ENCODE measurements around the gene PDE11A. TPM values are rescaled to one million over a fixed set of nuclear protein-coding genes. Genes with fewer than 3 reads are reported as not detected.

The PDE11A gene
- total RNA-seq, 1 donor from 2014 or later: 1.00 TPM

DNA sequence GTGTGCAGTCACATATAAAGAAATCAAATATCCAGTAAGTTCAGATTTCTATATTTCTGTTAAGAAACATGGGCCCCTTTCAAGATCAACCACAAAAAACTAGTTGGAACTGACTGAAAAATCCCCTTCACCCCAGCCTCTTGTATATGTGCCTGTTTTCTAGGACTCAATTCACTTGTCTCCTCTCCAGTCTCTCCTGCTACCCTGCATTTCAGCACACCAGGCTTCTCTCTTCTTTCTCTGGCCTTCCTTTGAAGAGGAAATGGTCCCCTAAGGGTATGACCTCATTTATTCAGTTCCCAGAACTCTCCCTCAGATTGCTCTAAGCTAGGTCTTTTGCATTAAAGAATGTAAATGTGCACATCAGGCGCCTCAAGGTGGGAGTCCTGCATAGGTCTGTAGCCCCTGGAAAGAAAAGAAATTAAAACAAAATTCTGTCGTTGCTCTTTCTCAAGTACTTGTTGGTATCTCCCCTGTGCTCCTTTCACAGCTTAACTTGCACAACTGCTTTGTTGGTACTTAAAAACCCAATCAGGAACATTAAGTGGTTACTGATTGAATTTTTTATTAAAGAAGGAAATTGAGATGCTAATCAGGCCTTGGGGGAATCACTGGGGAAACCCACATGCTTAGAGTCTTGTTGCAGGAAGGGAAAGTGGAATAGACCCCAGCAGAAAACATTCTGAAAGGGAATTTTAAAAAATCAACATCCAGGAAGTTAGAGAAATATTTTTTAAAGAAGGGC is 401.6 kb downstream of the PDE11A start:
- DNase-seq (ENCODE audit: low spot score): no peak

DNA sequence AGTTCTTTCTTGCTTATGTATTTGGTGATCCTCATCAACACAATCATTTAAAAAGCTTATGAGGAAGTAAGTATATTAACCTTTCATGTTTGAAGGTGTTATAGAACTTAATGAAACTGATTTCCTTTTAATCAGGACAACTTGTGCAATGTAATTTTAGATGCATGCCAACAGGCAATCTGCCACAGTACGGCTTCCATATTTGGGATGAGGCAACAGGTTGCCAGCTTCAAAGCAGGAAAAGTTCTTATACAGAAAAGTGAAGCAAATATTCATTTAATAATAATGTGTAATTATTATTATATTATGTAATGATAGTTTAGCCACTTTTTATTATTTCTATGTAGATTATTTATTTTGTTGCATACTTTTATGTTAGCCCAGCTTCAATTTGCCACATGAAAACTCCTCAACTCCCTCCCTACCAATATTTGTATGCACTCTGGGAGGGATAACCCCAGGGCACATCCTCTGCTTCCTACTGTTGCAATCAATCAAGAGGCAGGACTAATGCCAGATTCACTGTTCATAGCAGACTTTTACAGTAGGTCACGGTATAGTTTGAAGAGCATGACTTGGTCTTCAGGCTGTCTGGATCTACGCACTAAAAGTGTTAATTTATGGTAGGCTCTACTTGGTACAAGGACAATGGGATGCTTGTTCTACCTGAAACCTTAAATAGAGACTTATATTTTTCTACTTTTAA is 402.8 kb downstream of the PDE11A start:
- DNase-seq (ENCODE audit: low spot score): no peak

DNA sequence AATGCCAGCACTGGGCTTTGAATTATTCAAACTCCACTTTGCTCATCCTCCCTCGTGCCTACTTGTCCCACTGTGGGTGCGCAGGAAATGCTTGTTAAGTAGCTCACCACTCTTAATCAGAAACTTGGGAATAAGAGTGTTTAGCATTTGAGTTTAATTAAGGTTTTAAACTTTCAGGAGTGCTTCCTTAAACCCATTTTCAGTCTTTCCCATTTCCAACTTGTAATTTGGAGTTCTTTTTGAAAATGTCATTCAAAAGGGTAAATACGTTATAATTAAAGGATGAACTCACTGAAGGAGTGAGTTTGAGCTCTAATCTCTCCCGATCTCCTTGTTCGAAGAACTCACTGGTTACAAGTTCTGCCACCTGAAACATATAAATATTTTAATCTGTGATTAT is 403.4 kb downstream of the PDE11A start:
- no peak for DNase-seq (ENCODE audit: low spot score)

DNA sequence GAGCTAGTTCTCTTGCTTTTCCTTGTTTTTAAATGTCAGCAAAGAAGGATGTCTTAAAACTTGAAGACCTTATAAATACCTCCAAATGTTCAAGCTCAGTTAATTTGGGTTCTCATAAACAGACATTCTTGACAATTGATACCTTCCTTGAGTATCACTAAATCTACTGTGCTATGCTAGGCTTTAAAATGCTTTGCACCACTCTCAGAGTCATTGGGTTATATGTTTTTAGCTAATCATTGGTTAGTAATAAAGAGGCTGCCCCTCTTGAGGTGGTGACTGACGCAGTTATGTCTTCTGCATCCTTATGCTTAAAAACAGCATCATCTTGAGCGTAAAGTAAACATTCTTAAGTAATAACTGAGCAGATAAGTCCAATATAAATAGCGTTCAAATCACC is 404.0 kb downstream of the PDE11A start:
- DNase-seq (ENCODE audit: low spot score): no peak

DNA sequence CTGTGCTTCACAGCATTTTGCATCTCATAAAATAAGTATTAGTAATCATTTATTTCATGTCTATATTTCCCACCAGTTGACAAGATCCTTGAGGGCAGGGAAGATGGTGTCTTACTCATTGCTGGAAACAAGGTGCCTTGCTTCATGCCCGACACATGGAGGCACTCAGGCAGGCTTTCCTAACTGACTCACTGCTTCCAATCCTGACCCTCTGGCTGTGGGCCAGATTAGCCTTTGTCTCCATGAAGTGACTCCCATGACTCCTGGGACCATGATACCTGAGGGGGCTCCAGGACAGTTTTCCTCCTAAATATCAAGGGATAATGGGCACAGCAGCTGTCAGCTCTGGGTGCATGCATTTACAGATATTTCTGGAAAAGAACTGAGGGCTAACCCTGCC is 405.0 kb downstream of the PDE11A start:
- DNase-seq (ENCODE audit: low spot score): no peak

DNA sequence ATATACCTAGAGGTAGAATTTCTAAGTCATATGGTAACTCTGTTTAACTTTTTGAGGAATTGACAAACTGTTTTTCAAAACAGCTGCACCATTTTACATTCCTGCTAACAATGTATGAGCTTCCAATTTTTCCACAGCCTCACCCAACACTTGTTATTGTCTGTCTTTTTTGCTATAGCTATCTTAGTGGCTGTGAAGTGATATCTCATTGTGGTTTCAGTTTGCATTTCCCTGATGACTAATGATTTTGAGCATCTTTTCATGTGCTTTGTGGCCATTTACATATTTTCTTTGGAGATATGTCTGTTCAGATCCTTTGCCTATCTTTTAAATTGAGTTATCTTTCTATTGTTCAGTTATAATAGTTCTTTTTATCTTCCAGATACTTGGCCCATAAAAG is 406.2 kb downstream of the PDE11A start:
- no peak for DNase-seq (ENCODE audit: low spot score)

DNA sequence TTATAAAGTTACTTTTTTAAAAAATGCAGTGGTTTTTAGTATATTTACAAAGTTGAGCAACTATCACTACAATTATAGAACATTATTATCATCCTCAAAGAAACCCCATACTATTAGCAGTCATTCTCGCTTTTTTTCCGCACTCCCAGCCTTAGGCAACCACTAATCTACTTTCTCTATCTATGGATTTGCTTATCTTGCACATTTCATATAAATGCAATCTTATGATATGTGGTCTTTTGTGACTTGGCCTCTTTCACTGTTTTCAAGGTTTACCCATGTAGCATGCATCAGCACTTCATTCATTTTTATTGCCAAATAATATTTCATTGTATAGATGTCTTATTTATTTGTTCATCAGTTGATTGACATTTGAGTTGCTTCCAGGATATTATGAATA is 406.6 kb downstream of the PDE11A start:
- no peak for DNase-seq (ENCODE audit: low spot score)

DNA sequence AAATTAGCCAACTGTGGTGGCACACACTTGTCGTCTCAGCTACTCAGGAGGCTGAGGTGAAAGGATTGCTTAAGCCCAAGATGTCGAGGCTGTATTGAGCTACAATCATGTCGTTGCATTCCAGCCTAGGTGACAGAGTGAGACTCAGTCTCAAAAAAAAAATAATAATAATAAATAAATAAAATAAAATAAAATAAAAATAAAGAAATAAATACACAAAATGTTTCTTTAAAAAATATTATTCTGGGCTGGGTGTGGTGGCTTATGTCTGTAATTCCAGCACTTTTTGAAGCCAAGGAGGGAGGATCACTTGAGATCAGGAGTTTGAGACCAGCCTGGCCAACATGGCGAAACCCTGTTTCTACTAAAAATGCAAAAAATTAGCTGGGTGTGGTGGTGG is 407.2 kb downstream of the PDE11A start:
- no peak for DNase-seq (ENCODE audit: low spot score)

DNA sequence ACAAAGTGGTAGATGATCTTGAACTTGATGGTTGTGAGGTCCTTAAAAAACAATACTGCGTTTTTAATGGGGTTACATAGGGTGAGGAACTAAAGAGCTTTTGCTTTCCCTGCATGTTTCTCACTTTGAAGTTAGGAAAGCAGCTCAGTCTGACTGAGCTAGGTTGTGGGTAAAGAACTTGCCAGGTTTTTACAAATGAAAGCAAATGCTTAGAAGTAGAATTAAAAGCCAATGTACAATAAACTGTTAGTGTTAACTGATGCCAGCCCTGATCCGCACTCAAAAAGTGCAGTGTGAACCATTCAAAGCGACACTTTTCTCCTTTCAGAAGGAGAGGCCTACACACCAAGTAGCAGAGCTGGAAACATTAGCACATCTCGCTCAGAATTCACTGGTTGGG is 409.7 kb downstream of the PDE11A start:
- DNase-seq (ENCODE audit: low spot score): no peak

DNA sequence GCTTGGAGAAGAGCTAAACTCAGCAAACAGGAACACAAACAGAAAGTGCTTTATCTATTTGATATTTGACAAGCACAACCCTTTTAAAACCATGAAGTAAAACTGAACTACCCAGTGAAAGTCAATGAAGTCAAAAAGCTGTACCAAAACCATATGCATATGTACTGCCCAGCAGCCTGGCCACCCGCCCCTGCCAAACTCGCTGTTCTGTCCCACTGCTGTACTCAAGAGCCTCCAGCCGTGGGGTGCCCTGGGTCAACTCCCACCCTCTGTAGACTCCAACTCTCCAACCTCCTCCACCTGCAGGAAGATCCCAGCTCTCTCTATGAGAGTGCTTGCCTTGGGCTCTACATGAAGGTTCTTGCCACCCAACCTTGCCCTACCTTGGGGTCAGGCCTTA is 411.8 kb downstream of the PDE11A start:
- DNase-seq (ENCODE audit: low spot score): no peak

DNA sequence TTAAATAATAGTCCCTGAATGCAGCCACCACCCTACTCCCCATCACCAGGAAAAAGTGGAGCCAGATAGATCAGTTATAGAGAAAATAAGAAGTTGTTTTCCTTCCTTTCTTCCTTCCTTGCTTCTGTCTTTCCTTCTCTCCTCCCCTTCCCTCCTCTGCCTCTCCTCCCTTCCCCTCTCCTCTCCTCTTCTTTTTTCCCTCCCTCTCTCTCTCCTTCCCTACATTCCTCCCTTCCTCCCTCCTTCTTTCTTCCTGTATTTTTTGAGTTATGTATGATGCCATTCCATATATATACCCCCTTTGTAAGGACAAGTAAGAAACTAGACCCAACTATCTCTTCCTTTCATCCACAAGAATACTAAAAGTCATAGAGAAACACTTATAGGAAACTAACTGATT is 414.3 kb downstream of the PDE11A start:
- no peak for DNase-seq (ENCODE audit: low spot score)

DNA sequence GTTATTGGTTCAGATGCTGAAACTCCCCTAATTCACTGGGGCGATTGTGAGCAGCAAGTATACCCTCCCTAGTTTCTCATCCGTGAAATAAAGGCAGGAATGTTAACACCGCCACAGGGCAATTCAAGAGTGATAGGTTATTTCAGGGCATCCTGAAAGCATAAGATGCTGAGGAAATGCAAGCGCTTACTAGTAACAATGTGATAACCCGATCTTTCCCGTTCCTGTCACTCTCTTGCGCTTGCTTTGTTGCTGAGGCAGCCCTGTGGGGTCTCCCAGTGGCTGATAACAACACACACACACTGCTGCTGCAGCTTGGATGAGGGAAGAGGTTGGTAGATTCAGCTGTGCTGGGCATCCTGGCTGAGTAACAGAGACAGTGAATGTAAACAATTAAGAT is 420.7 kb downstream of the PDE11A start:
- DNase-seq (ENCODE audit: low spot score): no peak

DNA sequence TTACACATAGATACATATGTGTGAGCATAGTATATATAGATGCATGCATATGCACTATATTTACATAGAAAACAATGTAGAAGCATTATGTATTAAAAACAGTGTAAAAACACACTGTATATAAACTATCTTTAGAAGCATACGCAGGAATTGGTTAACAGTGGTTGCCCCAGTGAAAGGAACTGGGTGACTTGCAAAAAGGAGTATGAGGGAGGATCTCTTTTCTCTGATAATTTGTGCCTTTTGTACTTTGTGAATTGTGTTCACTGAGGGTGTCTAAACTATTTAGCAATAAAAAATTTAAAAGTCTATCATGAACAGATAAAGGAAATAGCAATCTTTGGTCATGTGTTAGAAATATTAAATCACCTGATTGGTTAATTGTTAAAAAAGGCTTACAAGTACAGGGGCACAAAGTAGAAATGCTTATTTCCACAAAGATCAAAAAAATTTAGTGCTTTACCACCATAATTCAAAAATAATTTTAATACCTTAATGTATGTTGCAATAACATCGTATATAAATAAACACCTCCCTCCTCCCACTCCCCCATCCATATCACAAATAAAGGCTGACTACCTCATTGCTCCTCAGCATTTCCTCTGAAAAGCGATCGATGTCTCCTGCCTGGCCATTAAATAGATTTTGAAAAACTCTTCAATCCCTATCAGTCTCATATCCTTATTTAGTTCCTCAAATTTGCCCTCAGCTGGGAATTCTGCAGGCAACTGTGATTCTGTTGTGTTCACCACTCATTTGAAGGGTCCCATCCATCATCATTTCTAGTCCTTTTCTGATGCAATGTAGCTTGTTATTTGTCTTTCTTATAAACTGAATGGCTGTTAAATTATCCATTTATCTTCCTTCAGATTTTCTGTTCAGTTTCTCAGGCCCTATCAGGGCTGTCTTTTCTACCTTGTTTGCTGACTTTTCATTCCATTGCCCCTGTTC is 422.7 kb downstream of the PDE11A start:
- DNase-seq (ENCODE audit: low spot score): no peak

DNA sequence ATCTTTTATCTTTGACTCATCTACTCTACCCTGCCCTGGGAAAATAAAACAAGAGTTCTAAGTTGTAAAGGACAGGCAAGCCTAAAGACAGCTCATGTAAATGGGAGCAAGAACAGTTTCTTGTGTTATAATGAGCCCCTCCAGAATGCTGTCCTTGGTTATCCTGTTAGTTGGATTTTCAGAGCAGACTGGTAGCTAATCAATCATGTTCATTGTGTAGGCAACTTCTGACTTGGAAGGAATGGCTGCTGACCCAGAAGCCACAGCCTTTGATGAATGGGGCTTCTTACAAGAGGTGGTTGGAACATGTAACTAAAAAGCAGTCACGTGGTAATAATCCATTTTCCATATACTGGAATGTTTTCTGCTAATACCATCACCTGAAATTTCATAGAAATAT is 425.8 kb downstream of the PDE11A start:
- DNase-seq (ENCODE audit: low spot score): no peak

DNA sequence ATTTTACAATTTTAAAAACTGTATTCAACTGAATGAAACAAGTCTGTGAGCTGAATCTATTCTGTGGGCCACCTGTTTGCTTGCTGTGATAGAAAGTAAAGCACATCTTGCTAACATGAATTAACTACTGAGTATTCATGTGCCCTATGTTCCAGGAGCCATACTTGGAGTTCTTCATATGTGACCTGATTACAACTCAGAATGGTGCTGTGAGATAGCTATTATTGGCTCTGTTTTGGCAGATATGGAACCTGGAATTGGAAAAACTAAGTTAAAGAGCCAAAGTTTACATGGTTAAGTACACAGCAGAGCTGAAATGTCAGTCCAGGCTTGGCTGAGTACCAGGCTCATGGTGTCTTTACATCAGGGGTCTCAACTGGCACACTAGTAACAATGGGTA is 426.3 kb downstream of the PDE11A start:
- DNase-seq (ENCODE audit: low spot score): no peak

DNA sequence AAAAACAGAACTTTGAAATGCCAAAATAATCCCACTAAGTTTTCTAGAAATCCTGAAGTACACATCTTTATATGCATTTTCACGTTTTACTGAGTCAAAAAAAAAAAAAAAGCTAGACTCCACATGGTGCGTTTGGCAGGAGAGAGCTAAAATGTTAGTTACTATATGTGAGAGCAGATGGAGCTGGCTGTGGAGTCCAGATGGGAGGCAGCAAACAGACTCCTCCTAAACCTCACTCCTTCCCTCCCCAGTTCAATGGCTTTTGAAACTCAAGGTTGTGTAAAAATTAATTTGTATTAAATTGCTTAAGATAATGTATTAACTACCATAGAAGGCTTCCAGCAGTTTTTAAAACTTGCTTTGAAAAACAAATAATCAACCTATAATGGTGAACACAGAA is 431.2 kb downstream of the PDE11A start:
- DNase-seq (ENCODE audit: low spot score): no peak

DNA sequence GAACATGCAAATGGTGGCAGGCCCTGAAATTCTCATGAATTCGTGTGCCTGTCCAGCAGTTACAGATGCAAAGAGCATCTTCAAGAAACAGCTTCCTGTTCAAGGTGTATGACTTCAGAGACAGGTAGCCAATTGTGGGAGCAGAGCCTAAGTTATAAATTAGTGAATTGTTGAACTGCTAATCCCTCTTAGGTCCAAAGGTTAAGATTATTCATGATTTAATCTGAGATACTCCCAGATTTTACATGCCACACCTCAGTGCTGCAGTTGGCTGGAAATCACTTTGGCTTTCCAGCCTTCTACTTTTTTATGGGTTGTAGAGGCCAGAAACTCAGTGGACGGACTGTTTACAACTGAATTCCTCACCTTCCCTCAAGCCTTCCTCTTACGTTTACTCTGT is 432.2 kb downstream of the PDE11A start:
- no peak for DNase-seq (ENCODE audit: low spot score)

DNA sequence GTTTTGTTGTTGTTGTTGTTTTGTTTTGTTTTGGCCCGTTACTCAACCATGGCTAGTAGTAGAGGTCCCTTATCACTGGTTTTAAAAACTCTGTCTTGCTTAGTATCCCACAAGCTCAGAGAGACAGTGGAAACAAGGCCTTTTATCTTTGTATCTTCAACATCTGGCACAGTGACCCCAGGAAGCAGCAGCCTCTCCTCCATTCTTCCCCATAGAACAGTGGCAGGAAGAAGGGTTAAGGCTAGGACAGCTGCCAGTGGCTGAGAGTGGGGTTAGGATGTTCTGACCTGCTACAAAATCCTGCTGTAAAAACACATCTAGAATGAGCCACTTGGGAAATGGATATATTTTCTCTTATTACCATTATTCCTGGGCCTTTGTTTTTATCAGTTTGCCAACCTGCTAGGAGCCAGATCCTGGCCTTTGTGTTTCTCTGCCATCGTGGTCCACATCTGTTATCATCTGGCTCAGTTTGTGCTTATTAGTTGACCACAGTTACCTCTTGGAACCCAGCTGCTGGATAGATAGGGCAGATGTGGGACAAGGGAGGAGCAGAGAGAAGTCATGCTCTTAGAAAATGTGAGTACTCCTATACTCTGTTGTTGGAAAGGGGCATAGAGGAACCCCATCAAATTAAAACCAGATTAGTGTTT is 433.2 kb downstream of the PDE11A start:
- no peak for DNase-seq (ENCODE audit: low spot score)

DNA sequence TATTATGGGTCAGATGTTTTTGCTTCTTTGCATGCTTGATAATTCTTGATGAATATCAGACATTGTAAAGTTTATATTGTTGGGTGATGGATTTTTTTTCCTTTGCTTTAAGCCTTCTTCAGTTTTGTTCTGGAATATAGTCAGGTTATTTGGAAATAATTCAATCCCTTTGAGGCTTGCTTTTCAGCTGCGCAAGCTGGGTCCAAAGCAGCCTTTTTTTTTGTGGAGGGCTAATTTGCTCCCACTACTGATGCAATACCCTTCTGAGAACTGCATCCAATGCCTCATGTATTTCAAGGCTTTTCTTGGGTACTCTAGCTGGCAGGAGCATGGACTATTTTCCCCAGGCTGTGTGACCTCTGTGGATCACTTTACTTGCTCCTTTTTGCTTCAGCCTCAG is 434.1 kb downstream of the PDE11A start:
- no peak for DNase-seq (ENCODE audit: low spot score)

DNA sequence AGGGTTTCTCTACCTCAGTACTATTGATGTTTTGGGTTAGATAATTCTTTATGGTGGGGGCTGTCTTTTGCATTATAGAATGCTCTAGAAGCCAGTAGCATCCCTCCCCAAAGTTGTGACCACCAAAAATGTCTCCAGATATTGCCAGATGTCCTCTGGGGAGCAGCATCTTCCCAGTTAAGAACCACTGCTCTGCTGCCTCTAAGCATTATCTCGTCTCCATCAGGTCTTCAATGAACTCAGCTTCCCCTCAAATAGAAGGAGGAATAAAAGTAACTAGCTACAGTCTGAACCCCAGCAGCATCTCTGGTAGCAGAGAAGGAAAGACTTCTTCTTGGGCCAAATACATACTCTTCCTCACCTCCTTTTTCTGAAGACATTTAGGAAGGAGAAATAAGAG is 435.9 kb downstream of the PDE11A start:
- no peak for DNase-seq (ENCODE audit: low spot score)

DNA sequence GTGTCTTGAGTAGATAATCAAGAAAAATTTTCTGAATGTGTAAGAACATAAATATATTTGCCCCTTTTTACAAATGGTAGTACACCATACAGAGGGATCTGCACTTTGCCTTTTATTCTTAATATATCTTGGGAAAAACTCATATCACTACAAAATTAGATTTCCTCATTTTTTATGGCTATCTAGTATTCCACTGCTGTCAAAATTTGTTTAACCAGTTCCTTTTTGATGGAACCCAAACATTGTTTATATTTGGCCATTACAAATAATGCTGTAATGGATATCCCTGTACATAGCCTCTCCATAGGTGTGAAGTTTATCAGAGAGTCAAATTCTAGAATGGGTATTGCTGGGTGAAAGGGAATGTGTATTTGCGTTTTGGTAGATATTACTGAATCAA is 436.9 kb downstream of the PDE11A start:
- no peak for DNase-seq (ENCODE audit: low spot score)

DNA sequence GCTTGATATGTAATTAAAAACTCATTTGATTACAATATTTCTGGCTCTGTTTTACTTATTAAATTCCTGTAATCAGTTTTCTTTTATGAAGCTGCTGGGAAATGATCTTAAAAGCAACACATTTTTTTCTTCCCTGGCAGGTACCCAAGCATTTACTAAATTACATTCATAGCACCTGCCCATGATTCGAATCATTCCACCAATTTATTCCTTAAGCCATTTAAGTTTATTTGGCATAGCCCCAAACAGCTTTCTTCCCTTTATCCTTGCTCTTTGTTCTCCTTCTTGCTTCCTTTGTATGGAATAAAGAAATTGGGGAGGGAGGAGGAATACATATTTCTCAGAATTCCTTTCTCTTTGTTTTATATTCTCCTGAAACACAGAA is 438.7 kb downstream of the PDE11A start:
- no peak for DNase-seq (ENCODE audit: low spot score)

All from mesenteric fat pad (tissue), 1 donor.